Measurements from ENCODE around the gene PRDM16.

PRDM16 gene

DNA sequence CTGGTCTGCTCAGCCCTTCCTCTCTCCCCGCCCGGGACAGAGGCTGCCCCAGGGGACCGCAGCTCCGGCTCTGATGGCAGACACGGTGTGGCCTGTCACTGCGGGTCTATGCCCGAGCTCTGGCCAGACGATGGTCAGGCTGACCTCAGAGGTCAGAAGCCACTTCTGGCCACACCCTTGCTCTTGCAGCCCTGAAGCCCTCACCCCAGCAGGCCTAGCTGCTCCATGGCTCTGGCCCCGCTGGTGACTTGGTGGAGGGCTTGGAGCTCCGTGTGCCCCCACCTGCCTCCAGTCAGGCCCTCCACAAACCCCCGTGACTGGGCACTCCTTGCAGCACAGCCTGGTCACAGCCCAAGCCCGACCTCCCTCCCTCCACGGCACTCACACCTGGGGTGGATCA, 47.6 kb downstream of the PRDM16 start:
- H2AFZ ChIP-seq (ENCODE audit: low read depth, low read length), result no peak overlapping the region
- ATAC-seq (ENCODE audit: insufficient read depth, low read depth), result no peak
- H3K4me1 ChIP-seq (ENCODE audit: insufficient read depth, low read length), result no peaks in the 10 kb centered on the region
- H3K79me2 ChIP-seq (ENCODE audit: insufficient read depth, low read length), result no peaks in the 10 kb centered on the region
- no peak overlapping the region for H3K4me2 ChIP-seq (ENCODE audit: insufficient read depth, low read length)
- H3K27me3 ChIP-seq (ENCODE audit: insufficient read depth, low read length, poor library complexity), result no peaks in the 10 kb centered on the region
- no peak for TF ChIP-seq EZH2 (IDR thresholded peaks at IDR 0.05; ENCODE audit: borderline replicate concordance, low read depth, low read length, severe bottlenecking)
- TF ChIP-seq, protein P1, sequence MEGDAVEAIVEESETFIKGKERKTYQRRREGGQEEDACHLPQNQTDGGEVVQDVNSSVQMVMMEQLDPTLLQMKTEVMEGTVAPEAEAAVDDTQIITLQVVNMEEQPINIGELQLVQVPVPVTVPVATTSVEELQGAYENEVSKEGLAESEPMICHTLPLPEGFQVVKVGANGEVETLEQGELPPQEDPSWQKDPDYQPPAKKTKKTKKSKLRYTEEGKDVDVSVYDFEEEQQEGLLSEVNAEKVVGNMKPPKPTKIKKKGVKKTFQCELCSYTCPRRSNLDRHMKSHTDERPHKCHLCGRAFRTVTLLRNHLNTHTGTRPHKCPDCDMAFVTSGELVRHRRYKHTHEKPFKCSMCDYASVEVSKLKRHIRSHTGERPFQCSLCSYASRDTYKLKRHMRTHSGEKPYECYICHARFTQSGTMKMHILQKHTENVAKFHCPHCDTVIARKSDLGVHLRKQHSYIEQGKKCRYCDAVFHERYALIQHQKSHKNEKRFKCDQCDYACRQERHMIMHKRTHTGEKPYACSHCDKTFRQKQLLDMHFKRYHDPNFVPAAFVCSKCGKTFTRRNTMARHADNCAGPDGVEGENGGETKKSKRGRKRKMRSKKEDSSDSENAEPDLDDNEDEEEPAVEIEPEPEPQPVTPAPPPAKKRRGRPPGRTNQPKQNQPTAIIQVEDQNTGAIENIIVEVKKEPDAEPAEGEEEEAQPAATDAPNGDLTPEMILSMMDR (IDR thresholded peaks at IDR 0.05; ENCODE audit: borderline replicate concordance, extremely low read depth, low read length, poor library complexity, severe bottlenecking), result no peak
- H3K9me3 ChIP-seq (ENCODE audit: insufficient read depth, low read length, severe bottlenecking), result no peaks in the 10 kb centered on the region
- DNase-seq, result no peak
- no peak overlapping the region for H3K4me3 ChIP-seq (ENCODE audit: low read depth in 1 of 2, low read length in 2 of 2)
- no peak overlapping the region for H3K9ac ChIP-seq (ENCODE audit: low read depth, low read length)
- no peaks in the 10 kb centered on the region for H4K20me1 ChIP-seq (ENCODE audit: insufficient read depth, low read length)
- no peak overlapping the region for H3K27ac ChIP-seq (ENCODE audit: low read length)
- H3K36me3 ChIP-seq (ENCODE audit: insufficient read depth, low read length), result no peaks in the 10 kb centered on the region

GRCh38 chr1:3117879-3118278, 48.9 kb downstream of the PRDM16 start:
- no peak overlapping the region for H2AFZ ChIP-seq (ENCODE audit: low read depth, low read length)
- H3K36me3 ChIP-seq (ENCODE audit: insufficient read depth, low read length), result no peaks in the 10 kb centered on the region
- TF ChIP-seq EZH2 (IDR thresholded peaks at IDR 0.05; ENCODE audit: borderline replicate concordance, low read depth, low read length, severe bottlenecking), result no peak
- TF ChIP-seq, protein P1 (IDR thresholded peaks at IDR 0.05; ENCODE audit: borderline replicate concordance, extremely low read depth, low read length, poor library complexity, severe bottlenecking), result no peak
- no peak overlapping the region for H3K27ac ChIP-seq (ENCODE audit: low read length)
- no peaks in the 10 kb centered on the region for H3K27me3 ChIP-seq (ENCODE audit: insufficient read depth, low read length, poor library complexity)
- ATAC-seq (ENCODE audit: insufficient read depth, low read depth), result no peak
- DNase-seq, result no peak
- H3K79me2 ChIP-seq (ENCODE audit: insufficient read depth, low read length), result no peaks in the 10 kb centered on the region
- H3K9ac ChIP-seq (ENCODE audit: low read depth, low read length), result no peak overlapping the region
- no peak overlapping the region for H3K4me3 ChIP-seq (ENCODE audit: low read depth in 1 of 2, low read length in 2 of 2)
- no peak overlapping the region for H3K4me2 ChIP-seq (ENCODE audit: insufficient read depth, low read length)
- no peaks in the 10 kb centered on the region for H3K4me1 ChIP-seq (ENCODE audit: insufficient read depth, low read length)
- H3K9me3 ChIP-seq (ENCODE audit: insufficient read depth, low read length, severe bottlenecking), result no peaks in the 10 kb centered on the region
- no peaks in the 10 kb centered on the region for H4K20me1 ChIP-seq (ENCODE audit: insufficient read depth, low read length)

- DNase-seq (no peak), ATAC-seq (ENCODE audit: insufficient read depth, low read depth) (no peak)
- Histone ChIP-seq H3K9me3 (ENCODE audit: insufficient read depth, low read length, severe bottlenecking) (no peaks in the 10 kb centered on the region), H4K20me1 (ENCODE audit: insufficient read depth, low read length) (no peaks in the 10 kb centered on the region), H3K4me2 (ENCODE audit: insufficient read depth, low read length) (no peak overlapping the region), H3K27me3 (ENCODE audit: insufficient read depth, low read length, poor library complexity) (no peaks in the 10 kb centered on the region), H3K36me3 (ENCODE audit: insufficient read depth, low read length) (no peaks in the 10 kb centered on the region), H3K79me2 (ENCODE audit: insufficient read depth, low read length) (no peaks in the 10 kb centered on the region), H3K4me1 (ENCODE audit: insufficient read depth, low read length) (no peaks in the 10 kb centered on the region), H2AFZ (ENCODE audit: low read depth, low read length) (no peak overlapping the region), H3K4me3 (ENCODE audit: low read depth in 1 of 2, low read length in 2 of 2) (no peak overlapping the region), H3K27ac (ENCODE audit: low read length) (no peak overlapping the region), H3K9ac (ENCODE audit: low read depth, low read length) (no peak overlapping the region)
- TF ChIP-seq EZH2 (IDR thresholded peaks at IDR 0.05; ENCODE audit: borderline replicate concordance, low read depth, low read length, severe bottlenecking), result no peak
- TF ChIP-seq, protein P1 (IDR thresholded peaks at IDR 0.05; ENCODE audit: borderline replicate concordance, extremely low read depth, low read length, poor library complexity, severe bottlenecking), result no peak
These were observed 50.1 kb downstream of the PRDM16 start for GRCh38 chr1:3119061-3119460.

GRCh38 chr1:3119725-3120124, 50.7 kb downstream of the PRDM16 start:
- DNase-seq (no peak), ATAC-seq (ENCODE audit: insufficient read depth, low read depth) (no peak)
- H4K20me1 ChIP-seq (ENCODE audit: insufficient read depth, low read length), result no peaks in the 10 kb centered on the region
- no peak overlapping the region for H3K27ac ChIP-seq (ENCODE audit: low read length)
- no peaks in the 10 kb centered on the region for H3K79me2 ChIP-seq (ENCODE audit: insufficient read depth, low read length)
- H3K4me1 ChIP-seq (ENCODE audit: insufficient read depth, low read length), result no peaks in the 10 kb centered on the region
- no peak overlapping the region for H2AFZ ChIP-seq (ENCODE audit: low read depth, low read length)
- H3K4me2 ChIP-seq (ENCODE audit: insufficient read depth, low read length), result no peak overlapping the region
- no peak overlapping the region for H3K4me3 ChIP-seq (ENCODE audit: low read depth in 1 of 2, low read length in 2 of 2)
- H3K9me3 ChIP-seq (ENCODE audit: insufficient read depth, low read length, severe bottlenecking), result no peaks in the 10 kb centered on the region
- TF ChIP-seq, protein P1 (IDR thresholded peaks at IDR 0.05; ENCODE audit: borderline replicate concordance, extremely low read depth, low read length, poor library complexity, severe bottlenecking), result no peak
- no peak for TF ChIP-seq EZH2 (IDR thresholded peaks at IDR 0.05; ENCODE audit: borderline replicate concordance, low read depth, low read length, severe bottlenecking)
- no peaks in the 10 kb centered on the region for H3K27me3 ChIP-seq (ENCODE audit: insufficient read depth, low read length, poor library complexity)
- H3K36me3 ChIP-seq (ENCODE audit: insufficient read depth, low read length), result no peaks in the 10 kb centered on the region
- no peak overlapping the region for H3K9ac ChIP-seq (ENCODE audit: low read depth, low read length)
